Femur (tissue), 1 donor: Measurements from ENCODE around the gene CXCL17.

ENCODE experiments used
- DNase-seq: peaks from one replicate; pipeline ENCODE4 v3.0.0-alpha.2; 2017

Gene CXCL17

GRCh38 chr19:42423462-42424344 is 19.0 kb downstream of the CXCL17 start:
- peak; percentile 92 for DNase-seq

GRCh38 chr19:42422901-42423461 is 19.8 kb downstream of the CXCL17 start:
- DNase-seq: peak; percentile 69

- peak; percentile 35 for DNase-seq
Observed at GRCh38 chr19:42422092-42422900, 20.4 kb downstream of the CXCL17 start.

GRCh38 chr19:42421591-42422031 is 21.1 kb downstream of the CXCL17 start:
- no peak for DNase-seq

GRCh38 chr19:42421101-42421500 is 21.6 kb downstream of the CXCL17 start:
- no peak for DNase-seq

GRCh38 chr19:42420055-42420544 is 22.6 kb downstream of the CXCL17 start:
- no peak for DNase-seq

- no peak for DNase-seq
Observed at GRCh38 chr19:42419309-42419708, 23.4 kb downstream of the CXCL17 start.

GRCh38 chr19:42412661-42413076 is 30.1 kb downstream of the CXCL17 start:
- DNase-seq: no peak

- no peak for DNase-seq
Observed at GRCh38 chr19:42412227-42412626, 30.5 kb downstream of the CXCL17 start.

- no peak for DNase-seq
Observed at GRCh38 chr19:42411581-42412178, 31.1 kb downstream of the CXCL17 start.

GRCh38 chr19:42410371-42410770 is 32.4 kb downstream of the CXCL17 start:
- DNase-seq: no peak

GRCh38 chr19:42409477-42409876 is 33.3 kb downstream of the CXCL17 start:
- DNase-seq: no peak

GRCh38 chr19:42407816-42408175 is 35.0 kb downstream of the CXCL17 start:
- DNase-seq: no peak

GRCh38 chr19:42407085-42407815 is 35.5 kb downstream of the CXCL17 start:
- no peak for DNase-seq

- DNase-seq: no peak
Observed at GRCh38 chr19:42406111-42406510, 36.6 kb downstream of the CXCL17 start.

GRCh38 chr19:42403586-42403985 is 39.2 kb downstream of the CXCL17 start:
- DNase-seq: no peak

- no peak for DNase-seq
Observed at GRCh38 chr19:42402376-42403116, 40.2 kb downstream of the CXCL17 start.

GRCh38 chr19:42401365-42402303 is 41.1 kb downstream of the CXCL17 start:
- DNase-seq: peak; percentile 86

- no peak for DNase-seq
Observed at GRCh38 chr19:42400404-42400803, 42.3 kb downstream of the CXCL17 start.
